Ishikawa (cell line): ENCODE results near the gene POLR2B.

ENCODE experiments used
- EP300 ChIP-seq: IDR thresholded peaks from 2 replicates; pipeline ENCODE4 v1.6.1; 2012; ENCODE audit warnings: borderline replicate concordance
- FOXM1 ChIP-seq: IDR thresholded peaks from 2 replicates; pipeline ENCODE4 v1.6.1; 2012; ENCODE audit warnings: low read depth, borderline replicate concordance
- RAD21 ChIP-seq: IDR thresholded peaks from 2 replicates; pipeline ENCODE4 v1.6.1; 2012; ENCODE audit warnings: low read depth
- ZBTB7A ChIP-seq: IDR thresholded peaks from 2 replicates; pipeline ENCODE4 v1.6.1; 2012; ENCODE audit warnings: low read depth
- TF ChIP-seq, protein P1 (sequence below): IDR thresholded peaks from 2 replicates; pipeline ENCODE4 v1.6.1; 2012
- TF ChIP-seq, protein P2 (sequence below): IDR thresholded peaks from 2 replicates; pipeline ENCODE4 v1.6.1; 2012; ENCODE audit warnings: low read depth, mild to moderate bottlenecking

DNA sequence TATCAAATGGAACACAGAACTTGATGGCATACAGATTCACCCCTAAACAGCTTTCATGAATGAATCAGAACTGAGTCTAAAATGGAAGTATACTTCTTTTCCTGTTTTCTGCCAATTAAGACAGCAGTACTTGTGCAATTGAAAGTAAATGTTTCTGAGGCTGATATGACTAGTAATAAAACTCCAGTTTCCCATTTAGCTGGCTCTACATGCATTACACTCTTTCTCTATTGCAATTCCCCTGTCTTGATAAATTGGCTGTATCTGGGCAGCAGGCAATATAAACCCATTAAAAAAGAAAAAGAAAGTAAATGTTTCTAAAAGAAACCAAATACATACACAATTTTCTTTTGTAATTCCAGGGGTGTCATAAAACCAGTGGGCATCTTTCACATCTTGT is 5.9 kb upstream of the POLR2B start:
- no peak for TF ChIP-seq EP300
- no peak for TF ChIP-seq ZBTB7A
- TF ChIP-seq, protein P1, sequence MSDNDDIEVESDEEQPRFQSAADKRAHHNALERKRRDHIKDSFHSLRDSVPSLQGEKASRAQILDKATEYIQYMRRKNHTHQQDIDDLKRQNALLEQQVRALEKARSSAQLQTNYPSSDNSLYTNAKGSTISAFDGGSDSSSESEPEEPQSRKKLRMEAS, result no peak
- TF ChIP-seq, protein P2, sequence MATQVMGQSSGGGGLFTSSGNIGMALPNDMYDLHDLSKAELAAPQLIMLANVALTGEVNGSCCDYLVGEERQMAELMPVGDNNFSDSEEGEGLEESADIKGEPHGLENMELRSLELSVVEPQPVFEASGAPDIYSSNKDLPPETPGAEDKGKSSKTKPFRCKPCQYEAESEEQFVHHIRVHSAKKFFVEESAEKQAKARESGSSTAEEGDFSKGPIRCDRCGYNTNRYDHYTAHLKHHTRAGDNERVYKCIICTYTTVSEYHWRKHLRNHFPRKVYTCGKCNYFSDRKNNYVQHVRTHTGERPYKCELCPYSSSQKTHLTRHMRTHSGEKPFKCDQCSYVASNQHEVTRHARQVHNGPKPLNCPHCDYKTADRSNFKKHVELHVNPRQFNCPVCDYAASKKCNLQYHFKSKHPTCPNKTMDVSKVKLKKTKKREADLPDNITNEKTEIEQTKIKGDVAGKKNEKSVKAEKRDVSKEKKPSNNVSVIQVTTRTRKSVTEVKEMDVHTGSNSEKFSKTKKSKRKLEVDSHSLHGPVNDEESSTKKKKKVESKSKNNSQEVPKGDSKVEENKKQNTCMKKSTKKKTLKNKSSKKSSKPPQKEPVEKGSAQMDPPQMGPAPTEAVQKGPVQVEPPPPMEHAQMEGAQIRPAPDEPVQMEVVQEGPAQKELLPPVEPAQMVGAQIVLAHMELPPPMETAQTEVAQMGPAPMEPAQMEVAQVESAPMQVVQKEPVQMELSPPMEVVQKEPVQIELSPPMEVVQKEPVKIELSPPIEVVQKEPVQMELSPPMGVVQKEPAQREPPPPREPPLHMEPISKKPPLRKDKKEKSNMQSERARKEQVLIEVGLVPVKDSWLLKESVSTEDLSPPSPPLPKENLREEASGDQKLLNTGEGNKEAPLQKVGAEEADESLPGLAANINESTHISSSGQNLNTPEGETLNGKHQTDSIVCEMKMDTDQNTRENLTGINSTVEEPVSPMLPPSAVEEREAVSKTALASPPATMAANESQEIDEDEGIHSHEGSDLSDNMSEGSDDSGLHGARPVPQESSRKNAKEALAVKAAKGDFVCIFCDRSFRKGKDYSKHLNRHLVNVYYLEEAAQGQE, result no peak
- TF ChIP-seq FOXM1, result no peak
- TF ChIP-seq RAD21, result no peak
